ENCODE measurements around the gene SPATA31C1.

- TF ChIP-seq ZC3H10 (CRISPR knock-in tag; IDR thresholded peaks at IDR 0.05) (no peak), ARNTL (CRISPR knock-in tag; IDR thresholded peaks at IDR 0.05; ENCODE audit: borderline replicate concordance, low read depth) (no peak), OSR1 (CRISPR knock-in tag; IDR thresholded peaks at IDR 0.05) (no peak), ZFP30 (CRISPR knock-in tag; IDR thresholded peaks at IDR 0.05) (no peak)
Measured at GRCh38 chr9:87875060-87875459, 42.7 kb upstream of the SPATA31C1 start.

Data from SK-N-SH treated with all-trans-retinoic acid at 6 μM for 48 hours (cell line).